SK-N-SH (cell line): Measurements from ENCODE around the gene UPF2.

Experiments used
- JUND ChIP-seq: IDR thresholded peaks from 2 replicates; pipeline ENCODE4 v1.4.0; 2012
- MXI1 ChIP-seq: IDR thresholded peaks from 2 replicates; pipeline ENCODE4 v1.6.1; 2012; ENCODE audit warnings: mild to moderate bottlenecking, low read depth, low read length, improper control_type of control experiment
- POLR2AphosphoS5 ChIP-seq: IDR thresholded peaks from 2 replicates; pipeline ENCODE4 v1.6.1; 2012; ENCODE audit warnings: low read depth, low read length
- RFX5 ChIP-seq: IDR thresholded peaks from 2 replicates; pipeline ENCODE4 v1.6.1; 2012; ENCODE audit warnings: mild to moderate bottlenecking, improper control_type of control experiment, low read length
- TCF12 ChIP-seq: IDR thresholded peaks from 2 replicates; pipeline ENCODE4 v1.4.0; 2012
- TF ChIP-seq, protein P1 (sequence below): fragments of 200-600 bp; sonication (generic); IDR thresholded peaks from 2 replicates; pipeline ENCODE4 v1.6.1; 2017; ENCODE audit warnings: antibody characterized with exemption, mild to moderate bottlenecking, moderate library complexity
- TF ChIP-seq, protein P2 (sequence below): IDR thresholded peaks from 2 replicates; pipeline ENCODE4; 2012

DNA sequence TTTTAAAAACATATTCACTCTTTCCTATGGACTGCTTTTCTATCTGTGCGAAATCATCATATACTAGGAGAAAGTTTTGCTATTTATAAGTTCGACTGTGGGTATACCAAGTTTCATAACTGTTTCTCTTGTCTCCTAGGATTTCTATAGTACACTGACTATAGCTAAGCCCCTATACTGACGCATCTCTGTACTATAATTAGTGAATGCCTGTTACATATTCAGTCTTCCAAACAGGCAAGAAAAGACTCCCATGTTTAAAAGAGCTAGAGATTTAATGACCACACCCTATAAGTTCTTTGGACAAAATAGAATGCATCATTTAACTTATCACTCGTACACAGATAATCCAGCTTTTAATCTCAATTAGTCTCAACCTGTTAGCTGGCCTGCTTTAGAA, 80.8 kb downstream of the UPF2 start:
- TF ChIP-seq, protein P1, sequence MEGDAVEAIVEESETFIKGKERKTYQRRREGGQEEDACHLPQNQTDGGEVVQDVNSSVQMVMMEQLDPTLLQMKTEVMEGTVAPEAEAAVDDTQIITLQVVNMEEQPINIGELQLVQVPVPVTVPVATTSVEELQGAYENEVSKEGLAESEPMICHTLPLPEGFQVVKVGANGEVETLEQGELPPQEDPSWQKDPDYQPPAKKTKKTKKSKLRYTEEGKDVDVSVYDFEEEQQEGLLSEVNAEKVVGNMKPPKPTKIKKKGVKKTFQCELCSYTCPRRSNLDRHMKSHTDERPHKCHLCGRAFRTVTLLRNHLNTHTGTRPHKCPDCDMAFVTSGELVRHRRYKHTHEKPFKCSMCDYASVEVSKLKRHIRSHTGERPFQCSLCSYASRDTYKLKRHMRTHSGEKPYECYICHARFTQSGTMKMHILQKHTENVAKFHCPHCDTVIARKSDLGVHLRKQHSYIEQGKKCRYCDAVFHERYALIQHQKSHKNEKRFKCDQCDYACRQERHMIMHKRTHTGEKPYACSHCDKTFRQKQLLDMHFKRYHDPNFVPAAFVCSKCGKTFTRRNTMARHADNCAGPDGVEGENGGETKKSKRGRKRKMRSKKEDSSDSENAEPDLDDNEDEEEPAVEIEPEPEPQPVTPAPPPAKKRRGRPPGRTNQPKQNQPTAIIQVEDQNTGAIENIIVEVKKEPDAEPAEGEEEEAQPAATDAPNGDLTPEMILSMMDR: no peak
- TF ChIP-seq POLR2AphosphoS5: no peak
- no peak for TF ChIP-seq TCF12
- no peak for TF ChIP-seq JUND
- TF ChIP-seq MXI1: no peak
- TF ChIP-seq RFX5: no peak
- TF ChIP-seq, protein P2, sequence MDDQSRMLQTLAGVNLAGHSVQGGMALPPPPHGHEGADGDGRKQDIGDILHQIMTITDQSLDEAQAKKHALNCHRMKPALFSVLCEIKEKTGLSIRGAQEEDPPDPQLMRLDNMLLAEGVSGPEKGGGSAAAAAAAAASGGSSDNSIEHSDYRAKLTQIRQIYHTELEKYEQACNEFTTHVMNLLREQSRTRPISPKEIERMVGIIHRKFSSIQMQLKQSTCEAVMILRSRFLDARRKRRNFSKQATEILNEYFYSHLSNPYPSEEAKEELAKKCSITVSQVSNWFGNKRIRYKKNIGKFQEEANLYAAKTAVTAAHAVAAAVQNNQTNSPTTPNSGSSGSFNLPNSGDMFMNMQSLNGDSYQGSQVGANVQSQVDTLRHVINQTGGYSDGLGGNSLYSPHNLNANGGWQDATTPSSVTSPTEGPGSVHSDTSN: no peak
